IMR-90 (cell line): Measurements from ENCODE around the gene CKS1B. TPM values are rescaled to one million over a fixed set of nuclear protein-coding genes. Genes with fewer than 3 reads are reported as not detected.

Source experiments
- ATAC-seq: fragments of 200-7000 bp; cut with Tn5 transposase; 2 replicates; pipeline ENCODE4 v1.9.1; 2020; ENCODE audit warnings: low read depth, mild to moderate bottlenecking, moderate library complexity
- BruUV-seq: library from RNA; stranded (reverse); fragments of 400-500 nt; replicated peaks from 2 replicates; lab custom pipeline; 2021; lab: Mats Ljungman, UMichigan
- CTCF ChIA-PET: fragments of 300-600 bp; formaldehyde crosslinking; extraction: SDS; loops from one replicate; lab custom pipeline; 2021; ENCODE audit warnings: antibody characterized with exemption; lab: Yijun Ruan, JAX
- POLR2A ChIA-PET: fragments of 300-600 bp; sonication (Branson Sonifier 250); formaldehyde crosslinking; loops from one replicate; lab custom pipeline; 2022; ENCODE audit warnings: antibody characterized with exemption; ENCODE audit not compliant: unreplicated experiment; lab: Charles Lee
- DNase-seq: peaks from one replicate; pipeline ENCODE4 v3.0.0; 2013
- H2AFZ ChIP-seq: replicated peaks from 2 replicates; pipeline ENCODE3; 2013; ENCODE audit warnings: low read length, mild to moderate bottlenecking; ENCODE audit not compliant: poor library complexity
- H2AK5ac ChIP-seq: 2 replicates; pipeline ENCODE4 v1.6.1; 2013; ENCODE audit warnings: low read depth, low read length, inconsistent platforms
- H2AK9ac ChIP-seq: replicated peaks from 2 replicates; pipeline ENCODE3; 2013; ENCODE audit warnings: mild to moderate bottlenecking, low read depth, low read length, moderate library complexity; ENCODE audit not compliant: poor library complexity
- H2BK120ac ChIP-seq: 2 replicates; pipeline ENCODE4 v1.6.1; 2013; ENCODE audit warnings: low read depth, low read length, inconsistent platforms
- H2BK15ac ChIP-seq: 3 replicates; pipeline ENCODE4 v1.6.1; 2013; ENCODE audit warnings: low read depth, low read length, inconsistent platforms
- H2BK20ac ChIP-seq: 2 replicates; pipeline ENCODE4 v1.6.1; 2013; ENCODE audit warnings: low read depth, mild to moderate bottlenecking, inconsistent platforms, low read length, moderate library complexity
- H2BK5ac ChIP-seq: 2 replicates; pipeline ENCODE4 v1.6.1; 2013; ENCODE audit warnings: mild to moderate bottlenecking, low read depth, low read length, inconsistent platforms; ENCODE audit not compliant: poor library complexity, severe bottlenecking
- H3K14ac ChIP-seq: replicated peaks from 2 replicates; pipeline ENCODE4 v1.6.1; 2013; ENCODE audit warnings: low read depth, low read length, inconsistent platforms
- H3K18ac ChIP-seq: 2 replicates; pipeline ENCODE4 v1.6.1; 2013; ENCODE audit warnings: low read depth, low read length, control low read depth
- H3K23ac ChIP-seq: 2 replicates; pipeline ENCODE4 v1.6.1; 2013; ENCODE audit warnings: low read depth, low read length, inconsistent platforms
- H3K27ac ChIP-seq: 2 replicates; pipeline ENCODE4 v1.5.1; 2013; ENCODE audit warnings: mild to moderate bottlenecking, control low read depth, low read length; ENCODE audit not compliant: insufficient read depth
- H3K27me3 ChIP-seq: 2 replicates; pipeline ENCODE4 v1.6.1; 2013; ENCODE audit warnings: low read length; ENCODE audit not compliant: control insufficient read depth, insufficient read depth
- H3K36me3 ChIP-seq: 2 replicates; pipeline ENCODE4 v1.6.1; 2013; ENCODE audit warnings: low read length, mixed read lengths; ENCODE audit not compliant: control insufficient read depth, insufficient read depth
- H3K4ac ChIP-seq: 2 replicates; pipeline ENCODE4 v1.6.1; 2013; ENCODE audit warnings: low read depth, low read length, inconsistent platforms
- H3K4me1 ChIP-seq: 2 replicates; pipeline ENCODE4 v1.6.1; 2013; ENCODE audit warnings: low read length, mixed read lengths; ENCODE audit not compliant: control insufficient read depth, insufficient read depth
- H3K4me2 ChIP-seq: 2 replicates; pipeline ENCODE4 v1.6.1; 2013; ENCODE audit warnings: low read depth, mild to moderate bottlenecking, control low read depth, low read length, moderate library complexity
- H3K4me3 ChIP-seq: 2 replicates; pipeline ENCODE4 v1.5.1; 2013; ENCODE audit warnings: low read depth, mild to moderate bottlenecking, control low read depth, low read length, moderate library complexity; ENCODE audit not compliant: insufficient read depth
- H3K56ac ChIP-seq: 2 replicates; pipeline ENCODE4 v1.6.1; 2013; ENCODE audit warnings: low read length, inconsistent platforms; ENCODE audit not compliant: insufficient read depth; ENCODE audit errors: extremely low read depth
- H3K79me1 ChIP-seq, 2 experiments: 2 replicates each; pipeline ENCODE4 v1.6.1; 2013; ENCODE audit warnings: low read length in 2 of 2, inconsistent platforms in 1 of 2, low read depth in 1 of 2
- H3K9ac ChIP-seq: 2 replicates; pipeline ENCODE4 v1.6.1; 2013; ENCODE audit warnings: low read depth, low read length, control low read depth
- H3K9me1 ChIP-seq: 2 replicates; pipeline ENCODE4 v1.6.1; 2013; ENCODE audit warnings: low read length, inconsistent platforms; ENCODE audit not compliant: insufficient read depth
- H3K9me3 ChIP-seq: 2 replicates; pipeline ENCODE4 v1.6.1; 2013; ENCODE audit warnings: low read length; ENCODE audit not compliant: control insufficient read depth, insufficient read depth
- H4K20me1 ChIP-seq: 2 replicates; pipeline ENCODE4 v1.6.1; 2013; ENCODE audit warnings: low read length, inconsistent platforms; ENCODE audit not compliant: insufficient read depth
- H4K5ac ChIP-seq: 2 replicates; pipeline ENCODE4 v1.6.1; 2013; ENCODE audit warnings: mild to moderate bottlenecking, low read depth, low read length, control low read depth
- H4K8ac ChIP-seq, 2 experiments: 2 replicates each; pipeline ENCODE4 v1.6.1; 2013; ENCODE audit warnings: low read depth in 2 of 2, low read length in 2 of 2, control low read depth in 1 of 2, inconsistent platforms in 1 of 2
- H4K91ac ChIP-seq: 2 replicates; pipeline ENCODE4 v1.6.1; 2013; ENCODE audit warnings: low read depth, low read length, inconsistent platforms; ENCODE audit not compliant: insufficient read depth
- BHLHE40 ChIP-seq: fragments of 150-350 bp; IDR thresholded peaks from 2 replicates; pipeline ENCODE4 v1.6.1; 2016; ENCODE audit warnings: mild to moderate bottlenecking, low read depth, low read length
- CHD1 ChIP-seq: IDR thresholded peaks from 2 replicates; pipeline ENCODE4 v1.6.1; 2012; ENCODE audit warnings: low read depth, low read length, improper control_type of control experiment
- ELK1 ChIP-seq: fragments of 150-350 bp; IDR thresholded peaks from 2 replicates; pipeline ENCODE4 v1.6.1; 2016; ENCODE audit warnings: low read depth, mild to moderate bottlenecking, low read length, moderate library complexity, borderline replicate concordance
- FOS ChIP-seq: fragments of 150-350 bp; IDR thresholded peaks from 2 replicates; pipeline ENCODE4 v1.6.1; 2016; ENCODE audit warnings: low read depth, low read length
- MAFK ChIP-seq: IDR thresholded peaks from 2 replicates; pipeline ENCODE4 v1.6.1; 2012; ENCODE audit warnings: low read depth, low read length, improper control_type of control experiment
- MAZ ChIP-seq: IDR thresholded peaks from 2 replicates; pipeline ENCODE4 v1.6.1; 2012; ENCODE audit warnings: low read depth, mild to moderate bottlenecking, low read length, improper control_type of control experiment, moderate library complexity, borderline replicate concordance
- NFE2L2 ChIP-seq: fragments of 150-350 bp; IDR thresholded peaks from 2 replicates; pipeline ENCODE4 v1.6.1; 2016; ENCODE audit warnings: low read depth, mild to moderate bottlenecking, low read length
- POLR2A ChIP-seq: IDR thresholded peaks from 2 replicates; pipeline ENCODE4 v1.6.1; 2012; ENCODE audit warnings: mild to moderate bottlenecking, low read depth, low read length
- RAD21 ChIP-seq: IDR thresholded peaks from 2 replicates; pipeline ENCODE4 v1.6.1; 2012; ENCODE audit warnings: low read length, improper control_type of control experiment
- USF2 ChIP-seq: fragments of 150-350 bp; IDR thresholded peaks from 2 replicates; pipeline ENCODE4 v1.6.1; 2017; ENCODE audit warnings: mild to moderate bottlenecking, antibody characterized with exemption, low read length, low read depth
- WGBS, 2 experiments: methylation state at CpG; one replicate each; pipeline versions ENCODE4 v1.1.5 to v1.1.7; 2013; ENCODE audit warnings: missing lambda C conversion rate in 2 of 2; ENCODE audit not compliant: insufficient read length in 1 of 2; ENCODE audit errors: extremely low coverage in 2 of 2; 5-methylcytosine and 5-hydroxymethylcytosine counted together
- dilution Hi-C: fragments of 300-500 bp; cut with HindIII; formaldehyde crosslinking; loops from one replicate; pipeline ENCODE4 v1.14.3; 2018; ENCODE audit warnings: low sequenced_read_pairs; ENCODE audit not compliant: unreplicated experiment
- in situ Hi-C: fragments of 300-500 bp; cut with MboI; formaldehyde crosslinking; loops from 3 replicates; pipeline ENCODE4 v1.14.3; 2019; ENCODE audit warnings: low sequenced_read_pairs, inconsistent platforms, mixed read lengths
- intact Hi-C: fragments of 100-400 bp; cut with micrococcal nuclease; formaldehyde crosslinking; loops from 2 replicates; pipeline ENCODE4 v1.10.0; 2022
- polyA plus RNA-seq, 3 experiments: library from polyadenylated mRNA; depleted of rRNA; stranded (reverse); fragments of >200 nt; gene quantifications; 2 replicates each; pipeline ENCODE4 v1.2.3, GENCODE V29; 2012; ENCODE audit warnings: low replicate concordance in 1 of 3
- total RNA-seq: library from RNA; depleted of rRNA; stranded (reverse); fragments of >200 nt; gene quantifications from 2 replicates; pipeline ENCODE4 v1.2.3, GENCODE V29; 2012
- TF ChIP-seq, protein P1 (sequence below): conservative IDR thresholded peaks from 2 replicates; pipeline ENCODE4 v1.5.1; 2012; ENCODE audit warnings: mild to moderate bottlenecking, low read depth, low read length, improper control_type of control experiment

Gene CKS1B
- total and polyA plus RNA-seq, 2 of the 4 experiments (the other 2 are of a cell fraction), result 140 to 195 TPM

DNA sequence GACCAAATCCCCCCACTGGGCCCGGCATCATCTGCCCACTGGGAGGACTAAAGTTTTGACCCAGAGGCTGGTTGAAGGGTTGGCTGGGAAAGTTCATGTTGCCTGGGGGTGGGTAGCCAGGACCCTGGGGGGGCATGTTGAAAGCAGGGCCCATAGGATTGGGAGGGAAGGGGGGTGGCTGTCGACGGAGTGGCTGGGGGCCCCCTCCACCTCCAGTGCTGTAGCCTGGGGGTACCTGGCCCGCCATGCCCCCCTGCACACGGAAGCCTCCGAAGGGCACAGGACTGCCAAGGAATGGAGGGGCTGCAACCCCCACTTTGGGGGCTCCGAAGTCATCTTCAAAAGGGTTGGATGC, 15.1 kb upstream of the CKS1B start:
- in situ Hi-C loops, result loop anchor here (10.0 kb wide), 1 partner anchor 95 kb away; the partner anchor contains the start of gene ADAM15
- Histone ChIP-seq H2AFZ (no peak overlapping the region), H3K27me3 (no peaks in the 10 kb centered on the region), H3K9ac (no peak overlapping the region), H3K9me1 (peaks cover 5% of the 10 kb centered on the region), H3K23ac (no peak overlapping the region), H2BK120ac (no peak overlapping the region), H3K14ac (no peak overlapping the region), H3K9me3 (no peaks in the 10 kb centered on the region), H4K5ac (no peak overlapping the region), H4K91ac (no peak overlapping the region), H3K4me2 (no peak overlapping the region), H3K18ac (no peak overlapping the region), H2AK9ac (no peak overlapping the region), H4K20me1 (peaks cover 12% of the 10 kb centered on the region), H2BK20ac (no peak overlapping the region), H3K4me1 (peaks cover 18% of the 10 kb centered on the region), H3K79me1 (peaks cover 21 to 62% of the 10 kb centered on the region in 2 experiments; a peak in 3 of 4 replicates), H3K4ac (no peak overlapping the region), H2AK5ac (no peak overlapping the region), H3K56ac (no peak overlapping the region), H3K27ac (no peak overlapping the region), H2BK15ac (no peak overlapping the region), H4K8ac (no peak overlapping the region), H2BK5ac (no peak overlapping the region), H3K4me3 (no peak overlapping the region), H3K36me3 (peaks cover 31% of the 10 kb centered on the region)
- ATAC-seq, result no peak
- intact Hi-C loops, result loop anchor here (5.0 kb wide), 1 partner anchor 103 kb away; the partner anchor contains the start of gene EFNA4
- no peak for TF ChIP-seq FOS
- no peak for TF ChIP-seq CHD1
- no peak for TF ChIP-seq ELK1
- TF ChIP-seq BHLHE40, result no peak
- no peak for TF ChIP-seq POLR2A
- no peak for TF ChIP-seq MAFK
- TF ChIP-seq NFE2L2, result no peak
- no peak for TF ChIP-seq MAZ
- no peak for TF ChIP-seq RAD21
- TF ChIP-seq USF2, result no peak
- TF ChIP-seq, protein P1, sequence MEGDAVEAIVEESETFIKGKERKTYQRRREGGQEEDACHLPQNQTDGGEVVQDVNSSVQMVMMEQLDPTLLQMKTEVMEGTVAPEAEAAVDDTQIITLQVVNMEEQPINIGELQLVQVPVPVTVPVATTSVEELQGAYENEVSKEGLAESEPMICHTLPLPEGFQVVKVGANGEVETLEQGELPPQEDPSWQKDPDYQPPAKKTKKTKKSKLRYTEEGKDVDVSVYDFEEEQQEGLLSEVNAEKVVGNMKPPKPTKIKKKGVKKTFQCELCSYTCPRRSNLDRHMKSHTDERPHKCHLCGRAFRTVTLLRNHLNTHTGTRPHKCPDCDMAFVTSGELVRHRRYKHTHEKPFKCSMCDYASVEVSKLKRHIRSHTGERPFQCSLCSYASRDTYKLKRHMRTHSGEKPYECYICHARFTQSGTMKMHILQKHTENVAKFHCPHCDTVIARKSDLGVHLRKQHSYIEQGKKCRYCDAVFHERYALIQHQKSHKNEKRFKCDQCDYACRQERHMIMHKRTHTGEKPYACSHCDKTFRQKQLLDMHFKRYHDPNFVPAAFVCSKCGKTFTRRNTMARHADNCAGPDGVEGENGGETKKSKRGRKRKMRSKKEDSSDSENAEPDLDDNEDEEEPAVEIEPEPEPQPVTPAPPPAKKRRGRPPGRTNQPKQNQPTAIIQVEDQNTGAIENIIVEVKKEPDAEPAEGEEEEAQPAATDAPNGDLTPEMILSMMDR, result no peak
- whole genome bisulfite sequencing, 2 experiments, result no CpG with 5 or more reads among the region's 7 CpGs
- dilution Hi-C loops, result no loop called here
- CTCF ChIA-PET, result no interaction called here
- DNase-seq, result no peak
- no TSS peak for BruUV-seq
- POLR2A ChIA-PET, result interaction anchor here (2.5 kb wide), 1 partner anchor 11 kb away, joined by 17 read pairs; the partner anchor contains the start of gene SHC1
